A549 (cell line): ENCODE data around the gene DOCK9. TPM values are rescaled to one million over a fixed set of nuclear protein-coding genes. Genes with fewer than 3 reads are reported as not detected.

Source experiments
- ATAC-seq, 2 experiments: fragments of 200-7000 bp in 1 of 2; fragments of >200 bp in 1 of 2; cut with Nextera tagmentation in 1 of 2; cut with Tn5 transposase in 1 of 2; 3 replicates each; pipeline versions ENCODE4 v1.8.0 to v1.9.1; 2018 to 2020; ENCODE audit warnings: mild to moderate bottlenecking in 1 of 2, moderate library complexity in 1 of 2
- CTCF ChIA-PET: fragments of 300-600 bp; sonication (Branson Sonifier 250); formaldehyde crosslinking; extraction: SDS; loops from one replicate; lab custom pipeline; 2021; ENCODE audit warnings: antibody characterized with exemption, inconsistent platforms; lab: Yijun Ruan, JAX
- POLR2A ChIA-PET: fragments of 350-600 bp; formaldehyde crosslinking; extraction: SDS; loops from one replicate; lab custom pipeline; 2021; ENCODE audit warnings: antibody characterized with exemption, inconsistent platforms; lab: Yijun Ruan, JAX
- DNase-seq, 2 experiments: peaks; one replicate each; pipeline versions ENCODE4 v3.0.0 to v3.0.0-alpha.2; 2011 to 2016; ENCODE audit warnings: low read depth in 1 of 2, low spot score in 1 of 2
- FAIRE-seq: peaks from 2 replicates; lab custom pipeline; 2011; peaks lifted over from hg19 to GRCh38; lab: Jason Lieb, UNC
- H3K27ac ChIP-seq, 2 experiments: fragments of >200 bp; sonication (Bioruptor Twin); formaldehyde crosslinking; 3 replicates each; pipeline ENCODE4 v1.5.1; 2016 to 2017
- H3K4me1 ChIP-seq: fragments of >200 bp; sonication (Bioruptor Twin); formaldehyde crosslinking; 3 replicates; pipeline ENCODE4 v1.6.1; 2016
- H3K4me2 ChIP-seq: fragments of >200 bp; sonication (Bioruptor Twin); formaldehyde crosslinking; 3 replicates; pipeline ENCODE4 v1.6.1; 2016
- H3K4me3 ChIP-seq: fragments of >200 bp; sonication (Bioruptor Twin); formaldehyde crosslinking; 3 replicates; pipeline ENCODE4 v1.5.1; 2016
- H3K9me3 ChIP-seq: fragments of >200 bp; sonication (Bioruptor Twin); formaldehyde crosslinking; 3 replicates; pipeline ENCODE4 v1.6.1; 2016
- BHLHE40 ChIP-seq: IDR thresholded peaks from 2 replicates; pipeline ENCODE4 v1.6.1; 2012; ENCODE audit warnings: low read depth, low read length, inconsistent platforms
- CBX2 ChIP-seq: fragments of 200-600 bp; sonication (generic); IDR thresholded peaks from 2 replicates; pipeline ENCODE4 v1.6.1; 2016; ENCODE audit warnings: low read depth, mild to moderate bottlenecking, borderline replicate concordance
- CBX8 ChIP-seq: fragments of 200-600 bp; sonication (generic); IDR thresholded peaks from 2 replicates; pipeline ENCODE4 v1.6.1; 2016
- CEBPB ChIP-seq, 2 experiments: fragments of >200 bp in 1 of 2; sonication (Bioruptor Twin) in 1 of 2; formaldehyde crosslinking in 1 of 2; IDR thresholded peaks; 2 replicates each; pipeline ENCODE4 v1.6.1; 2012 to 2016
- CHD2 ChIP-seq: fragments of 150-350 bp; IDR thresholded peaks from 2 replicates; pipeline ENCODE4 v1.6.1; 2014; ENCODE audit warnings: low read length; ENCODE audit not compliant: partially characterized antibody
- CHD4 ChIP-seq: fragments of 200-600 bp; sonication (generic); IDR thresholded peaks from 2 replicates; pipeline ENCODE4 v1.6.1; 2016; ENCODE audit warnings: antibody characterized with exemption, mild to moderate bottlenecking, borderline replicate concordance
- EHF ChIP-seq: fragments of 250-450 bp; sonication (Bioruptor Pico); IDR thresholded peaks from 2 replicates; pipeline ENCODE4 v1.5.0; 2020; ENCODE audit warnings: mild to moderate bottlenecking
- EP300 ChIP-seq, 2 experiments: fragments of >200 bp; sonication (Bioruptor Twin); formaldehyde crosslinking; IDR thresholded peaks; 2 replicates in 1 of 2; 3 replicates in 1 of 2; pipeline ENCODE4 v1.6.1; 2016 to 2017
- ESRRA ChIP-seq: fragments of 150-350 bp; IDR thresholded peaks from 2 replicates; pipeline ENCODE4 v1.6.1; 2014; ENCODE audit warnings: mild to moderate bottlenecking, low read length, borderline replicate concordance
- GATA3 ChIP-seq: IDR thresholded peaks from 2 replicates; pipeline ENCODE4 v1.6.1; 2012; ENCODE audit warnings: borderline replicate concordance
- HOXB13 ChIP-seq: fragments of 250-450 bp; sonication (Bioruptor Pico); IDR thresholded peaks from 2 replicates; pipeline ENCODE4 v1.5.0; 2020; ENCODE audit warnings: low read depth, mild to moderate bottlenecking, moderate library complexity
- JUN ChIP-seq, 2 experiments: fragments of >200 bp; sonication (Bioruptor Twin); formaldehyde crosslinking; IDR thresholded peaks; 2 replicates in 1 of 2; 3 replicates in 1 of 2; pipeline ENCODE4 v1.6.1; 2016 to 2017
- JUNB ChIP-seq: fragments of >200 bp; sonication (Bioruptor Twin); formaldehyde crosslinking; IDR thresholded peaks from 2 replicates; pipeline ENCODE4 v1.6.1; 2016
- MAZ ChIP-seq: fragments of 150-350 bp; IDR thresholded peaks from 2 replicates; pipeline ENCODE4 v1.6.1; 2014; ENCODE audit warnings: antibody characterized with exemption, low read depth, low read length, borderline replicate concordance
- NPAS2 ChIP-seq: fragments of 250-450 bp; sonication (Bioruptor Pico); IDR thresholded peaks from 2 replicates; pipeline ENCODE4 v1.8.0; 2022; ENCODE audit warnings: mild to moderate bottlenecking, moderate library complexity, borderline replicate concordance
- NR3C1 ChIP-seq: fragments of >200 bp; sonication (Bioruptor Twin); formaldehyde crosslinking; IDR thresholded peaks from 3 replicates; pipeline ENCODE4 v1.6.1; 2017
- POLR2AphosphoS2 ChIP-seq: conservative IDR thresholded peaks from 2 replicates; pipeline ENCODE4 v1.6.1; 2012; ENCODE audit warnings: low read length, improper control_type of control experiment, inconsistent platforms
- RAD21 ChIP-seq, 2 experiments: fragments of >200 bp in 1 of 2; sonication (Bioruptor Twin) in 1 of 2; formaldehyde crosslinking in 1 of 2; IDR thresholded peaks in 1 of 2; conservative IDR thresholded peaks in 1 of 2; 2 replicates in 1 of 2; 3 replicates in 1 of 2; pipeline ENCODE4 v1.6.1; 2012 to 2018; ENCODE audit warnings: inconsistent platforms in 1 of 2
- RCOR1 ChIP-seq: fragments of 150-350 bp; IDR thresholded peaks from 2 replicates; pipeline ENCODE4 v1.6.1; 2014; ENCODE audit warnings: antibody characterized with exemption, low read length, low read depth
- RFX5 ChIP-seq: fragments of 450-650 bp; IDR thresholded peaks from 2 replicates; pipeline ENCODE4 v1.7.1; 2014; ENCODE audit warnings: antibody characterized with exemption, mild to moderate bottlenecking, moderate library complexity
- RNF2 ChIP-seq: fragments of 200-600 bp; sonication (generic); IDR thresholded peaks from 2 replicates; pipeline ENCODE4 v1.6.1; 2016; ENCODE audit warnings: low read depth, mild to moderate bottlenecking, antibody characterized with exemption, moderate library complexity, borderline replicate concordance
- TFCP2L1 ChIP-seq: fragments of 250-450 bp; sonication (Bioruptor Pico); IDR thresholded peaks from 2 replicates; pipeline ENCODE4 v1.5.0; 2021; ENCODE audit warnings: mild to moderate bottlenecking
- TP53 ChIP-seq: fragments of 250-450 bp; sonication (Bioruptor Pico); IDR thresholded peaks from 2 replicates; pipeline ENCODE4 v1.5.0; 2021; ENCODE audit warnings: mild to moderate bottlenecking, moderate library complexity
- ZC3H11A ChIP-seq: fragments of 450-650 bp; IDR thresholded peaks from 2 replicates; pipeline ENCODE4 v1.6.1; 2014; ENCODE audit warnings: antibody characterized with exemption, mild to moderate bottlenecking
- ZSCAN20 ChIP-seq: fragments of 250-450 bp; sonication (Bioruptor Pico); IDR thresholded peaks from 2 replicates; pipeline ENCODE4 v1.8.0; 2022; ENCODE audit warnings: mild to moderate bottlenecking, moderate library complexity
- WGBS: methylation state at CpG from one replicate; pipeline ENCODE4 v1.1.6; 2017; ENCODE audit errors: missing lambda C conversion rate; 5-methylcytosine and 5-hydroxymethylcytosine counted together
- polyA plus RNA-seq, 4 experiments: library from polyadenylated mRNA; depleted of rRNA in 3 of 4; stranded (reverse); fragments of >200 nt; fragmentation: RNase III in 1 of 4; extraction: RNeasy Plus Mini Kit Qiagen cat#74134 plus additional on column Dnase treatment in 1 of 4; gene quantifications; 2 replicates in 3 of 4; 3 replicates in 1 of 4; pipeline ENCODE4 v1.2.3, GENCODE V29; 2011 to 2017
- TF ChIP-seq, protein P1 (sequence below): fragments of >200 bp; sonication (Bioruptor Twin); formaldehyde crosslinking; IDR thresholded peaks from 2 replicates; pipeline ENCODE4 v1.6.1; 2016
- TF ChIP-seq, protein P2 (sequence below): IDR thresholded peaks from 2 replicates; pipeline ENCODE4 v1.6.1; 2012
- TF ChIP-seq, protein P3 (sequence below): IDR thresholded peaks from 2 replicates; pipeline ENCODE4 v1.6.1; 2012
- TF ChIP-seq, protein P4 (sequence below): fragments of >200 bp; sonication (Bioruptor Twin); formaldehyde crosslinking; IDR thresholded peaks from 3 replicates; pipeline ENCODE4 v1.6.1; 2016

Gene DOCK9
- polyA plus RNA-seq, 2 of the 4 experiments (the other 2 are of a cell fraction), result 34.0 to 43.9 TPM

DNA sequence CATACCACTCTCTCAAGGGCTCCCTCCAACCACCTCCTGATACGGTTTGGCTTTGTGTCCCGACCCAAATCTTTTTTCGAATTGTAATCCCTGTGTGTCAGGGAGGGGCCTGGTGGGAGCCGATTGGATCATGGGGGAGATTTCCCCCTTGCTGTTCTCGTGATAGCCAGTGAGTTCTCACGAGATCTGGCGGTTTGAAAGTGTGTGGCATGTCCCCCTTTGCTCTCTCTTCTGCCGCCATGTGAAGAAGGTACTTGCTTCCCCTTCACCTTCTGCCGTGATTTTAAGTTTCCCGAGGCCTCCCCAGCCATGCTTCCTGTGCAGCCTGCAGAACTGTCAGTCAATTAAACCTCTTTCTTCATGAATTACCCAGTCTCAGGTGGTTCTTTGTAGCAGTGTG is 190.7 kb downstream of the DOCK9 start:
- ChIA-PET POLR2A (no interaction called here), CTCF (no interaction called here)
- FAIRE-seq (no peak), DNase-seq (no peak), ATAC-seq (no peak)
- 0 out of 3 replicates have a peak, but pooled peaks cover 4% of the 10 kb centered on the region for H3K4me1 ChIP-seq
- TF ChIP-seq ZSCAN20, result no peak
- TF ChIP-seq EP300 (IDR thresholded peaks at IDR 0.05), result no peak
- no peak for TF ChIP-seq TFCP2L1
- no peak for TF ChIP-seq RFX5
- TF ChIP-seq RAD21 (conservative IDR thresholded peaks at IDR 0.05 in 1 of 2, IDR thresholded peaks at IDR 0.05 in 1 of 2), result no peak
- TF ChIP-seq RCOR1, result no peak
- WGBS, result 82% methylated on average over 10 of the region's 10 CpGs
- H3K4me3 ChIP-seq, result no peak overlapping the region
- no peak overlapping the region for H3K27ac ChIP-seq
- H3K9me3 ChIP-seq, result no peaks in the 10 kb centered on the region
- no peak overlapping the region for H3K4me2 ChIP-seq

DNA sequence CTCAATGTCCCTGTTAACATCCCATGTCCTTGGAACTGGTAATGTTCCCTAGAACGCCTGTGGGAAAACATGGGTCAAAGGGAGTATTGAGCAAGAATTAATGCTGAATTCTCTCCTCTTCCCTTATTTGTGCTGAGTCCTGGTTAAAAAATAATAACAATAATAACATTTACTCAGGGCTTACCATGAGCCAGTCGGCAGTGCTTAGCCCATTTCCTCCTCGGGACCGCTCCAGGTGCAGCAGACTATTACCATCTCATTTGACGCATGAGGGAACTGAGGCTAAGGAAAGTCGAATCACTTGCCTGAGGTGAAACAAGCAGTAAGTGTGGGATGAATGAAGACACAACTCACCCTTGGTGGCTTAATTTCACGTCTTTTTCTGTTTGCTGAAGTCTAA is 191.8 kb downstream of the DOCK9 start:
- ChIA-PET CTCF (no interaction called here), POLR2A (no interaction called here)
- Histone ChIP-seq H3K9me3 (no peaks in the 10 kb centered on the region), H3K4me3 (no peak overlapping the region), H3K4me1 (0 out of 3 replicates have a peak, but pooled peaks cover 4% of the 10 kb centered on the region), H3K4me2 (no peak overlapping the region), H3K27ac (no peak overlapping the region)
- WGBS, result 55% methylated on average over 7 of the region's 7 CpGs
- FAIRE-seq, result no peak
- ATAC-seq, result no peak
- DNase-seq, result no peak
- no peak for TF ChIP-seq BHLHE40
- no peak for TF ChIP-seq MAZ
- TF ChIP-seq JUN (IDR thresholded peaks at IDR 0.05), result no peak
- TF ChIP-seq, protein P1, sequence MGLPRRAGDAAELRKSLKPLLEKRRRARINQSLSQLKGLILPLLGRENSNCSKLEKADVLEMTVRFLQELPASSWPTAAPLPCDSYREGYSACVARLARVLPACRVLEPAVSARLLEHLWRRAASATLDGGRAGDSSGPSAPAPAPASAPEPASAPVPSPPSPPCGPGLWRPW, result no peak
- no peak for TF ChIP-seq JUNB
- no peak for TF ChIP-seq RNF2
- TF ChIP-seq, protein P2, sequence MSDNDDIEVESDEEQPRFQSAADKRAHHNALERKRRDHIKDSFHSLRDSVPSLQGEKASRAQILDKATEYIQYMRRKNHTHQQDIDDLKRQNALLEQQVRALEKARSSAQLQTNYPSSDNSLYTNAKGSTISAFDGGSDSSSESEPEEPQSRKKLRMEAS, result no peak
- TF ChIP-seq, protein P3, sequence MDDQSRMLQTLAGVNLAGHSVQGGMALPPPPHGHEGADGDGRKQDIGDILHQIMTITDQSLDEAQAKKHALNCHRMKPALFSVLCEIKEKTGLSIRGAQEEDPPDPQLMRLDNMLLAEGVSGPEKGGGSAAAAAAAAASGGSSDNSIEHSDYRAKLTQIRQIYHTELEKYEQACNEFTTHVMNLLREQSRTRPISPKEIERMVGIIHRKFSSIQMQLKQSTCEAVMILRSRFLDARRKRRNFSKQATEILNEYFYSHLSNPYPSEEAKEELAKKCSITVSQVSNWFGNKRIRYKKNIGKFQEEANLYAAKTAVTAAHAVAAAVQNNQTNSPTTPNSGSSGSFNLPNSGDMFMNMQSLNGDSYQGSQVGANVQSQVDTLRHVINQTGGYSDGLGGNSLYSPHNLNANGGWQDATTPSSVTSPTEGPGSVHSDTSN, result no peak
- no peak for TF ChIP-seq GATA3
- no peak for TF ChIP-seq CHD2
- no peak for TF ChIP-seq ZSCAN20
- TF ChIP-seq NPAS2 (CRISPR knock-in tag), result no peak
- TF ChIP-seq EHF (CRISPR knock-in tag), result no peak
- no peak for TF ChIP-seq ZC3H11A
- TF ChIP-seq HOXB13 (CRISPR knock-in tag), result no peak
- TF ChIP-seq NR3C1, result no peak
- TF ChIP-seq POLR2AphosphoS2, result no peak
- no peak for TF ChIP-seq ESRRA

DNA sequence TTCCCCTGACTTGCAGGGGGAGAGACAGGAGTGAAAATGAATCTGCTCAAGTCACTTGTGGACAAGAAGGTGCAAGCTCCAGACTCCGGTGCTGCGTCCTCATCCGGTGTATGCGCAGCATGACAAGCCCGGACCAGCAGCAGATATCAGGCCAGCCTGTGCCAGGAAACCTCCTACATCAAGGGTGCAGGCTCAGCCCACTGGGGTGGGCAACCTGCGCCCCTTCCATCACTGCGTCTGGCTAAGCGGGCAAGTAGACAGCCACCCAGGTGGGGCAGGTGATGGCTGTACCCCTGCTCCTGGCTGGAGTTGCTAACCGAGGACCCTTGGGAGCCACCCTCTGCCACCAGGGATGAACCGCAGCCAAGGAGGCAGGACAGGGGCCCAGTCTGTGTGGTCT is 192.5 kb downstream of the DOCK9 start:
- ATAC-seq, result peak in 1 of 2 experiments; percentile 33; a peak in 1 of 6 replicates
- ChIA-PET POLR2A (no interaction called here), CTCF (interaction anchor here (0.6 kb wide), 1 partner anchor 710 kb away, joined by 3 read pairs; no protein-coding TSS in a partner anchor)
- TF ChIP-seq CHD4 (no peak), ZC3H11A (no peak), TP53 (no peak), CEBPB (IDR thresholded peaks at IDR 0.05) (no peak), CBX2 (no peak), CBX8 (no peak), ZSCAN20 (no peak), ESRRA (no peak)
- TF ChIP-seq, protein P4, sequence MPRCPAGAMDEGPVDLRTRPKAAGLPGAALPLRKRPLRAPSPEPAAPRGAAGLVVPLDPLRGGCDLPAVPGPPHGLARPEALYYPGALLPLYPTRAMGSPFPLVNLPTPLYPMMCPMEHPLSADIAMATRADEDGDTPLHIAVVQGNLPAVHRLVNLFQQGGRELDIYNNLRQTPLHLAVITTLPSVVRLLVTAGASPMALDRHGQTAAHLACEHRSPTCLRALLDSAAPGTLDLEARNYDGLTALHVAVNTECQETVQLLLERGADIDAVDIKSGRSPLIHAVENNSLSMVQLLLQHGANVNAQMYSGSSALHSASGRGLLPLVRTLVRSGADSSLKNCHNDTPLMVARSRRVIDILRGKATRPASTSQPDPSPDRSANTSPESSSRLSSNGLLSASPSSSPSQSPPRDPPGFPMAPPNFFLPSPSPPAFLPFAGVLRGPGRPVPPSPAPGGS, result no peak
- 80% methylated on average over 1 of the region's 10 CpGs for WGBS
- DNase-seq, result no peak
- H3K27ac ChIP-seq, result no peak overlapping the region
- H3K4me2 ChIP-seq, result no peak overlapping the region
- H3K9me3 ChIP-seq, result no peaks in the 10 kb centered on the region
- H3K4me3 ChIP-seq, result no peak overlapping the region
- FAIRE-seq, result no peak
- 0 out of 3 replicates have a peak, but pooled peaks cover 4% of the 10 kb centered on the region for H3K4me1 ChIP-seq
